GM12878 (cell line): ENCODE measurements around the gene PIP5KL1. TPM values are rescaled to one million over a fixed set of nuclear protein-coding genes. Genes with fewer than 3 reads are reported as not detected.
A peak's percentile ranks its signal among the peaks of the same experiment; 100 is the strongest.

Experiments
- ATAC-seq: fragments of 200-7000 bp; cut with Tn5 transposase; 3 replicates; pipeline ENCODE4 v1.9.1; 2020; ENCODE audit warnings: mild to moderate bottlenecking, moderate library complexity
- BruUV-seq: library from RNA; stranded (reverse); fragments of 400-500 nt; replicated peaks from 2 replicates; lab custom pipeline; 2021; lab: Mats Ljungman, UMichigan
- CTCF ChIA-PET: fragments of 300-600 bp; sonication (Branson Sonifier 250); formaldehyde crosslinking; extraction: SDS; loops from one replicate; lab custom pipeline; 2021; ENCODE audit warnings: inconsistent platforms; lab: Yijun Ruan, JAX
- POLR2A ChIA-PET: fragments of 350-600 bp; formaldehyde crosslinking; extraction: SDS; loops from one replicate; lab custom pipeline; 2021; ENCODE audit warnings: inconsistent platforms; lab: Charles Lee
- RAD21 ChIA-PET: fragments of 300-600 bp; sonication (Branson Sonifier 250); formaldehyde crosslinking; loops from one replicate; lab custom pipeline; 2023; ENCODE audit warnings: antibody characterized with exemption; ENCODE audit not compliant: unreplicated experiment; lab: Charles Lee
- SMC1A ChIA-PET: fragments of 300-600 bp; sonication (Branson Sonifier 250); formaldehyde crosslinking; loops from one replicate; lab custom pipeline; 2023; ENCODE audit not compliant: unreplicated experiment, uncharacterized antibody; lab: Charles Lee
- DNase-seq: peaks from one replicate; pipeline ENCODE4 v3.0.0-alpha.2; 2011; ENCODE audit warnings: low read depth, low spot score
- FAIRE-seq: peaks from 3 replicates; lab custom pipeline; 2011; peaks lifted over from hg19 to GRCh38; lab: Jason Lieb, UNC
- H2AFZ ChIP-seq: 2 replicates; pipeline ENCODE4 v1.6.0; 2011; ENCODE audit warnings: low read depth, low read length, control low read depth; ENCODE audit not compliant: control insufficient read depth
- H3K27ac ChIP-seq: 2 replicates; pipeline ENCODE4 v1.5.1; 2011; ENCODE audit warnings: control low read depth; ENCODE audit not compliant: control insufficient read depth, insufficient read depth
- H3K27me3 ChIP-seq, 2 experiments: replicated peaks in 1 of 2; 2 replicates each; pipeline versions ENCODE4 v1.6.0 to v1.6.1; 2011; ENCODE audit warnings: low read length in 1 of 2; ENCODE audit not compliant: control insufficient read depth in 2 of 2, insufficient read depth in 2 of 2
- H3K36me3 ChIP-seq, 2 experiments: 2 replicates each; pipeline ENCODE4 v1.5.1; 2011; ENCODE audit warnings: low read length in 1 of 2; ENCODE audit not compliant: control insufficient read depth in 2 of 2, insufficient read depth in 2 of 2
- H3K4me1 ChIP-seq: 2 replicates; pipeline ENCODE4 v1.6.1; 2011; ENCODE audit warnings: mild to moderate bottlenecking, low read length, moderate library complexity, mixed read lengths; ENCODE audit not compliant: control insufficient read depth, insufficient read depth
- H3K4me2 ChIP-seq: 2 replicates; pipeline ENCODE4 v1.6.0; 2011; ENCODE audit warnings: control low read depth; ENCODE audit not compliant: control insufficient read depth, insufficient read depth
- H3K4me3 ChIP-seq: fragments of 200-600 bp; sonication (generic); 2 replicates; pipeline ENCODE4 v1.5.1; 2016
- H3K79me2 ChIP-seq: 2 replicates; pipeline ENCODE4 v1.6.0; 2011; ENCODE audit warnings: low read length; ENCODE audit not compliant: control insufficient read depth, insufficient read depth
- H3K9ac ChIP-seq: 2 replicates; pipeline ENCODE4 v1.8.0; 2011; ENCODE audit warnings: low read length, control low read depth, mixed read lengths; ENCODE audit not compliant: control insufficient read depth, insufficient read depth
- H3K9me3 ChIP-seq: replicated peaks from 3 replicates; pipeline ENCODE4 v1.5.1; 2011; ENCODE audit warnings: mild to moderate bottlenecking, low read length; ENCODE audit not compliant: control insufficient read depth, insufficient read depth
- H4K20me1 ChIP-seq: 2 replicates; pipeline ENCODE4 v1.6.0; 2011; ENCODE audit not compliant: control insufficient read depth, insufficient read depth
- CEBPB ChIP-seq, 2 experiments: fragments of 150-350 bp in 1 of 2; IDR thresholded peaks; 2 replicates each; pipeline ENCODE4 v1.6.1; 2012 to 2014; ENCODE audit warnings: low read depth in 2 of 2, low read length in 2 of 2, borderline replicate concordance in 1 of 2, inconsistent platforms in 1 of 2
- WGBS: methylation state at CpG from one replicate; pipeline ENCODE4 v1.1.6; 2016; ENCODE audit warnings: low lambda C conversion rate; ENCODE audit not compliant: insufficient replicate concordance, insufficient coverage; ENCODE audit errors: missing lambda C conversion rate; 5-methylcytosine and 5-hydroxymethylcytosine counted together
- in situ Hi-C: fragments of 300-500 bp; cut with MboI; formaldehyde crosslinking; loops from 9 replicates; pipeline ENCODE4 v1.14.3; 2018; ENCODE audit warnings: mixed read lengths
- intact Hi-C: fragments of 100-400 bp; cut with micrococcal nuclease; formaldehyde crosslinking; loops from one replicate; pipeline ENCODE4 v1.14.2; 2022; ENCODE audit not compliant: unreplicated experiment
- polyA plus RNA-seq, 11 experiments: library from polyadenylated mRNA; depleted of rRNA in 4 of 11; unstranded in 6 of 11; stranded (reverse) in 5 of 11; fragments of >200 nt; fragmentation: Nextera tagmentation in 4 of 11; fragmentation: Illumina TruSeq in 1 of 11; extraction: Ambion mirVana in 4 of 11; extraction: Trizol in 1 of 11; gene quantifications; 1 replicate in 1 of 11; 2 replicates in 10 of 11; pipeline versions ENCODE4 v1.2.1 to v1.2.3, GENCODE V29; 2011 to 2016; ENCODE audit warnings: inconsistent platforms in 2 of 11, missing spikeins in 2 of 11, low read depth in 1 of 11
- total RNA-seq, 4 experiments: library from RNA; depleted of rRNA in 3 of 4; stranded (reverse); fragments of >200 nt in 3 of 4; fragmentation: Illumina TruSeq in 1 of 4; extraction: Trizol in 1 of 4; gene quantifications; 2 replicates each; pipeline versions ENCODE4 v1.2.1 to v1.2.3, GENCODE V29; 2013 to 2021
- TF ChIP-seq, protein P1 (sequence below): fragments of 450-650 bp; IDR thresholded peaks from 2 replicates; pipeline ENCODE4 v1.6.1; 2017; ENCODE audit warnings: mild to moderate bottlenecking, moderate library complexity
- TF ChIP-seq, protein P2 (sequence below): fragments of 450-650 bp; IDR thresholded peaks from 2 replicates; pipeline ENCODE4 v1.6.1; 2016; ENCODE audit warnings: mild to moderate bottlenecking
- TF ChIP-seq, protein P3 (sequence below): fragments of 450-650 bp; conservative IDR thresholded peaks from 2 replicates; pipeline ENCODE4 v1.6.1; 2017; ENCODE audit warnings: mild to moderate bottlenecking, moderate library complexity

The PIP5KL1 gene
- total and polyA plus RNA-seq, 10 of the 15 experiments (the other 5 are each of a cell fraction or from before 2014, with no cell fraction given): 0.04 to 0.67 (median 0.43) TPM; not detected in 2

DNA sequence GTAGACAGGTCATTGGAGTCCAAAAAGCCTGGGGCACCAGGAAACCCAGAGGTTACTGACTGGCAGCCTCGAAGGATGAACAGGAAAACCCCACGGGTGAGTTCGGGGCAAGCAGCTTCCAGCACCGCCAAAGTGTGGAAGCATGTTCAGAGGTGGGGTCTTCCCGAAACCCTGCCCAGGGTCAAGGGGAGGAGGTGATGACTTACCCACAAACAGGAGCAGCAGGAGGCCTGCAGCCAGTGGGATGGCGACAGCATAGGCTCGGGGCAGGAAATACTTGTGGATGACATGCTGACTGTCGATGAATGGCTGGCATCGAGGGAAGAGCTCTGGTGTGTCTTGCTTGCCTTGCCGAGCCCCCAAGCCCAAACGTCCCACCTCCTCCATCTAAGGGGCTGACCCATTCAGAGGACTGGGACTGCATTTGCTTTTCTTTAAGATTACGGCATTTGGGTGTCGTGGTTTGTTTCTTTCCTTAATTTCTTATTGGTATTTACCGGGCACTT is 5.8 kb upstream of the PIP5KL1 start:
- CTCF ChIA-PET: interaction anchor here (1.1 to 2.1 kb wide), 4 partner anchors 15 to 202 kb away, joined by 3 to 5 read pairs (median 4); partner anchors contain the start of gene TOR2A
- Histone ChIP-seq H2AFZ (no peak overlapping the region), H3K79me2 (peaks cover 22% of the 10 kb centered on the region), H3K9me3 (no peaks in the 10 kb centered on the region), H3K4me1 (peaks cover 9% of the 10 kb centered on the region), H3K27me3 (no peaks in the 10 kb centered on the region), H3K9ac (peak overlapping the region; percentile 92), H3K36me3 (peaks cover 0 to 2% of the 10 kb centered on the region in 2 experiments; a peak in 2 of 4 replicates), H3K4me2 (peak overlapping the region; percentile 95), H3K4me3 (peak overlapping the region; percentile 95), H4K20me1 (no peaks in the 10 kb centered on the region), H3K27ac (no peak overlapping the region)
- 61% methylated on average over 14 of the region's 14 CpGs for WGBS
- DNase-seq (no peak), FAIRE-seq (no peak), ATAC-seq (no peak)
- intact Hi-C loops (no loop called here), in situ Hi-C loops (no loop called here)
- RAD21 ChIA-PET: interaction anchor here (1.7 kb wide), 1 partner anchor 202 kb away, joined by 4 read pairs; the partner anchor contains the start of gene TOR2A
- SMC1A ChIA-PET: no interaction called here
- POLR2A ChIA-PET: interaction anchor here (1.1 to 1.4 kb wide), 2 partner anchors 98 to 179 kb away, joined by 3 to 4 read pairs; no protein-coding TSS in a partner anchor
- no TSS peak for BruUV-seq
- TF ChIP-seq, protein P1, sequence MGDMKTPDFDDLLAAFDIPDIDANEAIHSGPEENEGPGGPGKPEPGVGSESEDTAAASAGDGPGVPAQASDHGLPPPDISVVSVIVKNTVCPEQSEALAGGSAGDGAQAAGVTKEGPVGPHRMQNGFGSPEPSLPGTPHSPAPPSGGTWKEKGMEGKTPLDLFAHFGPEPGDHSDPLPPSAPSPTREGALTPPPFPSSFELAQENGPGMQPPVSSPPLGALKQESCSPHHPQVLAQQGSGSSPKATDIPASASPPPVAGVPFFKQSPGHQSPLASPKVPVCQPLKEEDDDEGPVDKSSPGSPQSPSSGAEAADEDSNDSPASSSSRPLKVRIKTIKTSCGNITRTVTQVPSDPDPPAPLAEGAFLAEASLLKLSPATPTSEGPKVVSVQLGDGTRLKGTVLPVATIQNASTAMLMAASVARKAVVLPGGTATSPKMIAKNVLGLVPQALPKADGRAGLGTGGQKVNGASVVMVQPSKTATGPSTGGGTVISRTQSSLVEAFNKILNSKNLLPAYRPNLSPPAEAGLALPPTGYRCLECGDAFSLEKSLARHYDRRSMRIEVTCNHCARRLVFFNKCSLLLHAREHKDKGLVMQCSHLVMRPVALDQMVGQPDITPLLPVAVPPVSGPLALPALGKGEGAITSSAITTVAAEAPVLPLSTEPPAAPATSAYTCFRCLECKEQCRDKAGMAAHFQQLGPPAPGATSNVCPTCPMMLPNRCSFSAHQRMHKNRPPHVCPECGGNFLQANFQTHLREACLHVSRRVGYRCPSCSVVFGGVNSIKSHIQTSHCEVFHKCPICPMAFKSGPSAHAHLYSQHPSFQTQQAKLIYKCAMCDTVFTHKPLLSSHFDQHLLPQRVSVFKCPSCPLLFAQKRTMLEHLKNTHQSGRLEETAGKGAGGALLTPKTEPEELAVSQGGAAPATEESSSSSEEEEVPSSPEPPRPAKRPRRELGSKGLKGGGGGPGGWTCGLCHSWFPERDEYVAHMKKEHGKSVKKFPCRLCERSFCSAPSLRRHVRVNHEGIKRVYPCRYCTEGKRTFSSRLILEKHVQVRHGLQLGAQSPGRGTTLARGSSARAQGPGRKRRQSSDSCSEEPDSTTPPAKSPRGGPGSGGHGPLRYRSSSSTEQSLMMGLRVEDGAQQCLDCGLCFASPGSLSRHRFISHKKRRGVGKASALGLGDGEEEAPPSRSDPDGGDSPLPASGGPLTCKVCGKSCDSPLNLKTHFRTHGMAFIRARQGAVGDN: no peak
- TF ChIP-seq, protein P2, sequence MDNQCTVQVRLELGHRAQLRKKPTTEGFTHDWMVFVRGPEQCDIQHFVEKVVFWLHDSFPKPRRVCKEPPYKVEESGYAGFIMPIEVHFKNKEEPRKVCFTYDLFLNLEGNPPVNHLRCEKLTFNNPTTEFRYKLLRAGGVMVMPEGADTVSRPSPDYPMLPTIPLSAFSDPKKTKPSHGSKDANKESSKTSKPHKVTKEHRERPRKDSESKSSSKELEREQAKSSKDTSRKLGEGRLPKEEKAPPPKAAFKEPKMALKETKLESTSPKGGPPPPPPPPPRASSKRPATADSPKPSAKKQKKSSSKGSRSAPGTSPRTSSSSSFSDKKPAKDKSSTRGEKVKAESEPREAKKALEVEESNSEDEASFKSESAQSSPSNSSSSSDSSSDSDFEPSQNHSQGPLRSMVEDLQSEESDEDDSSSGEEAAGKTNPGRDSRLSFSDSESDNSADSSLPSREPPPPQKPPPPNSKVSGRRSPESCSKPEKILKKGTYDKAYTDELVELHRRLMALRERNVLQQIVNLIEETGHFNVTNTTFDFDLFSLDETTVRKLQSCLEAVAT: peak; percentile 77
- TF ChIP-seq, protein P3, sequence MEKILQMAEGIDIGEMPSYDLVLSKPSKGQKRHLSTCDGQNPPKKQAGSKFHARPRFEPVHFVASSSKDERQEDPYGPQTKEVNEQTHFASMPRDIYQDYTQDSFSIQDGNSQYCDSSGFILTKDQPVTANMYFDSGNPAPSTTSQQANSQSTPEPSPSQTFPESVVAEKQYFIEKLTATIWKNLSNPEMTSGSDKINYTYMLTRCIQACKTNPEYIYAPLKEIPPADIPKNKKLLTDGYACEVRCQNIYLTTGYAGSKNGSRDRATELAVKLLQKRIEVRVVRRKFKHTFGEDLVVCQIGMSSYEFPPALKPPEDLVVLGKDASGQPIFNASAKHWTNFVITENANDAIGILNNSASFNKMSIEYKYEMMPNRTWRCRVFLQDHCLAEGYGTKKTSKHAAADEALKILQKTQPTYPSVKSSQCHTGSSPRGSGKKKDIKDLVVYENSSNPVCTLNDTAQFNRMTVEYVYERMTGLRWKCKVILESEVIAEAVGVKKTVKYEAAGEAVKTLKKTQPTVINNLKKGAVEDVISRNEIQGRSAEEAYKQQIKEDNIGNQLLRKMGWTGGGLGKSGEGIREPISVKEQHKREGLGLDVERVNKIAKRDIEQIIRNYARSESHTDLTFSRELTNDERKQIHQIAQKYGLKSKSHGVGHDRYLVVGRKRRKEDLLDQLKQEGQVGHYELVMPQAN: no peak
- TF ChIP-seq CEBPB (IDR thresholded peaks at IDR 0.05; ENCODE audit: borderline replicate concordance in 1 of 2, low read depth in 2 of 2, low read length in 2 of 2): no peak
